WTC11 (cell line): ENCODE measurements around the gene HELZ. TPM values are rescaled to one million over a fixed set of nuclear protein-coding genes. Genes with fewer than 3 reads are reported as not detected.

Experiments
- ATAC-seq: fragments of 200-7000 bp; cut with Tn5 transposase; 2 replicates; pipeline ENCODE4 v1.10.0; 2021; ENCODE audit warnings: mild to moderate bottlenecking, moderate library complexity
- CTCF ChIA-PET: fragments of 300-600 bp; sonication (Branson Sonifier 250); formaldehyde crosslinking; loops from one replicate; lab custom pipeline; 2021; ENCODE audit warnings: antibody characterized with exemption; lab: Charles Lee
- POLR2A ChIA-PET: fragments of 350-600 bp; sonication (Branson Sonifier 250); formaldehyde crosslinking; loops from one replicate; lab custom pipeline; 2021; ENCODE audit warnings: antibody characterized with exemption; lab: Charles Lee
- DNase-seq: peaks from one replicate; pipeline ENCODE4 v3.0.0; 2021; ENCODE audit warnings: low spot score
- H3K27ac Mint-ChIP-seq: 2 replicates; pipeline ENCODE4 v1.8.0; 2021; ENCODE audit warnings: mixed read lengths
- H3K27me3 Mint-ChIP-seq: 2 replicates; pipeline ENCODE4 v1.8.0; 2021; ENCODE audit warnings: low read depth, mild to moderate bottlenecking, moderate library complexity, mixed read lengths
- H3K36me3 Mint-ChIP-seq: 2 replicates; pipeline ENCODE4 v1.8.0; 2021; ENCODE audit warnings: mixed read lengths
- H3K4me1 Mint-ChIP-seq: 2 replicates; pipeline ENCODE4 v1.8.0; 2022; ENCODE audit warnings: mixed read lengths
- H3K4me3 Mint-ChIP-seq: 2 replicates; pipeline ENCODE4 v1.8.0; 2021; ENCODE audit warnings: mild to moderate bottlenecking, moderate library complexity, mixed read lengths
- H3K9me3 Mint-ChIP-seq: 2 replicates; pipeline ENCODE4 v1.8.0; 2021; ENCODE audit warnings: mixed read lengths
- ARID4B ChIP-seq: sonication (generic); formaldehyde crosslinking; IDR thresholded peaks from 2 replicates; pipeline ENCODE4 v1.8.0; 2023; ENCODE audit warnings: missing genetic modification reagents, mild to moderate bottlenecking, borderline replicate concordance
- ESRRA ChIP-seq: sonication (generic); formaldehyde crosslinking; IDR thresholded peaks from 2 replicates; pipeline ENCODE4 v1.8.1; 2022; ENCODE audit warnings: mild to moderate bottlenecking, missing genetic modification reagents, borderline replicate concordance
- FOXJ3 ChIP-seq: sonication (generic); formaldehyde crosslinking; IDR thresholded peaks from 2 replicates; pipeline ENCODE4 v1.9.0; 2021; ENCODE audit warnings: missing genetic modification reagents, mild to moderate bottlenecking, borderline replicate concordance
- FOXP1 ChIP-seq: sonication (generic); formaldehyde crosslinking; IDR thresholded peaks from 2 replicates; pipeline ENCODE4 v1.8.0; 2022; ENCODE audit warnings: missing genetic modification reagents, mild to moderate bottlenecking, moderate library complexity, borderline replicate concordance
- GABPB1 ChIP-seq: sonication (generic); formaldehyde crosslinking; IDR thresholded peaks from 2 replicates; pipeline ENCODE4 v1.8.1; 2023; ENCODE audit warnings: mild to moderate bottlenecking, missing genetic modification reagents
- GTF2I ChIP-seq: fragments of 250-450 bp; sonication (Bioruptor Pico); conservative IDR thresholded peaks from 2 replicates; pipeline ENCODE4 v1.4.0; 2021; ENCODE audit warnings: mild to moderate bottlenecking
- JAZF1 ChIP-seq: fragments of 250-450 bp; sonication (Bioruptor Pico); IDR thresholded peaks from 2 replicates; pipeline ENCODE4 v1.9.0; 2021; ENCODE audit warnings: moderate library complexity, mild to moderate bottlenecking, inconsistent platforms
- MXD4 ChIP-seq: fragments of 250-450 bp; sonication (Bioruptor Pico); IDR thresholded peaks from 2 replicates; pipeline ENCODE4 v1.8.0; 2021; ENCODE audit warnings: mild to moderate bottlenecking, moderate library complexity, borderline replicate concordance
- NFYB ChIP-seq: sonication (generic); formaldehyde crosslinking; conservative IDR thresholded peaks from 2 replicates; pipeline ENCODE4 v1.8.0; 2022; ENCODE audit warnings: low read depth, missing genetic modification reagents
- NR3C1 ChIP-seq: sonication (generic); formaldehyde crosslinking; conservative IDR thresholded peaks from 2 replicates; pipeline ENCODE4 v1.8.1; 2023; ENCODE audit warnings: low read depth, mild to moderate bottlenecking, missing genetic modification reagents
- PRRX2 ChIP-seq: fragments of 250-450 bp; sonication (Bioruptor Pico); IDR thresholded peaks from 2 replicates; pipeline ENCODE4 v1.8.0; 2021; ENCODE audit warnings: mild to moderate bottlenecking
- SOX15 ChIP-seq: fragments of 250-450 bp; sonication (Bioruptor Pico); IDR thresholded peaks from 2 replicates; pipeline ENCODE4 v1.9.0; 2021; ENCODE audit warnings: mild to moderate bottlenecking
- TP53 ChIP-seq: sonication (generic); formaldehyde crosslinking; IDR thresholded peaks from 2 replicates; pipeline ENCODE4 v1.8.1; 2023; ENCODE audit warnings: mild to moderate bottlenecking, missing genetic modification reagents
- ZBTB21 ChIP-seq: sonication (generic); formaldehyde crosslinking; IDR thresholded peaks from 2 replicates; pipeline ENCODE4 v1.8.1; 2023; ENCODE audit warnings: mild to moderate bottlenecking, missing genetic modification reagents, borderline replicate concordance
- ZNF219 ChIP-seq: sonication (generic); formaldehyde crosslinking; IDR thresholded peaks from 2 replicates; pipeline ENCODE4 v1.8.0; 2023; ENCODE audit warnings: missing genetic modification reagents, mild to moderate bottlenecking, borderline replicate concordance
- ZNF281 ChIP-seq: sonication (generic); formaldehyde crosslinking; IDR thresholded peaks from 2 replicates; pipeline ENCODE4 v1.8.0; 2023; ENCODE audit warnings: mild to moderate bottlenecking, missing genetic modification reagents
- ZNF423 ChIP-seq: fragments of 250-450 bp; sonication (Bioruptor Pico); IDR thresholded peaks from 2 replicates; pipeline ENCODE4 v2.1.2; 2022; ENCODE audit warnings: mild to moderate bottlenecking, moderate library complexity
- ZNF671 ChIP-seq: fragments of 250-450 bp; sonication (Bioruptor Pico); IDR thresholded peaks from 2 replicates; pipeline ENCODE4 v1.8.0; 2021; ENCODE audit warnings: mild to moderate bottlenecking
- total RNA-seq: library from RNA; stranded (reverse); gene quantifications from 3 replicates; pipeline ENCODE4 v1.2.3, GENCODE V29; 2021
- TF ChIP-seq, protein P1 (sequence below): sonication (generic); formaldehyde crosslinking; IDR thresholded peaks from 2 replicates; pipeline ENCODE4 v1.8.1; 2022; ENCODE audit warnings: mild to moderate bottlenecking, missing genetic modification reagents, moderate library complexity, borderline replicate concordance
- TF ChIP-seq, protein P2 (sequence below): sonication (generic); formaldehyde crosslinking; IDR thresholded peaks from 2 replicates; pipeline ENCODE4 v1.8.0; 2022; ENCODE audit warnings: mild to moderate bottlenecking, missing genetic modification reagents
- TF ChIP-seq, protein P3 (sequence below): sonication (generic); formaldehyde crosslinking; IDR thresholded peaks from 2 replicates; pipeline ENCODE4 v1.8.1; 2022; ENCODE audit warnings: low read depth, mild to moderate bottlenecking, moderate library complexity, missing genetic modification reagents, borderline replicate concordance
- TF ChIP-seq, protein P4 (sequence below): fragments of 200-600 bp; IDR thresholded peaks from 2 replicates; pipeline ENCODE4 v1.8.0; 2022; ENCODE audit warnings: antibody characterized with exemption

HELZ gene
- total RNA-seq, 1 experiment from 2014 or later: 49.1 TPM

DNA sequence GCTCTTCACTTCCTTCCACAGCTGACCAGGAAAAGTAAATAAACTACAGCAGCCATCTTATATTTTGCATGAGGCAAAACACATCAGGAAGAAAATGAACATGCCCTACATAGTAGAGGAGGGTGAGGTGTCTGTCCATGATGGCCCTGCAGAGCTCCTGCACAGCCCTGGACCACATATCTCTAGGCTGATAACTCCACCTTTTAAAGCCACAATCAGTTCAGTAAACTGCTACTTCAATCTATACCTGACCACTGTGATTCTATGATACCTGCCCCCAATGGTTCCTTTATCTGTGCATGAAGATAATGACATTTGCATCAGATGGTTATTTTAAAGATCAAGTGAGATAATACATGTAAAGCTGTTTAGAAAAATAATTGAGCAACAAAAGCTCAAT lies 82.2 kb downstream of the HELZ start:
- POLR2A ChIA-PET: no interaction called here
- Mint-ChIP-seq H3K27me3 (no peaks in the 10 kb centered on the region), H3K36me3 (peaks cover 25% of the 10 kb centered on the region), H3K27ac (no peak overlapping the region), H3K4me3 (no peak overlapping the region), H3K4me1 (no peaks in the 10 kb centered on the region)
- DNase-seq: no peak
- ATAC-seq: no peak
- CTCF ChIA-PET: no interaction called here
- TF ChIP-seq JAZF1 (CRISPR knock-in tag) (no peak), SOX15 (CRISPR knock-in tag) (no peak), NFYB (CRISPR knock-in tag) (no peak)
- TF ChIP-seq, all 79 proteins: peak for 0
- no peaks in the 10 kb centered on the region for H3K9me3 Mint-ChIP-seq

GRCh38 chr17:67161573-67161972 lies 83.4 kb downstream of the HELZ start:
- ATAC-seq (no peak), DNase-seq (no peak)
- ChIA-PET CTCF (no interaction called here), POLR2A (no interaction called here)
- H3K36me3 Mint-ChIP-seq: peaks cover 27% of the 10 kb centered on the region
- H3K27ac Mint-ChIP-seq: no peak overlapping the region
- H3K27me3 Mint-ChIP-seq: no peaks in the 10 kb centered on the region
- H3K9me3 Mint-ChIP-seq: no peaks in the 10 kb centered on the region; the same call in 1 of the 2 replicates
- no peak for TF ChIP-seq GABPB1 (CRISPR knock-in tag)
- no peak for TF ChIP-seq FOXJ3
- no peak for TF ChIP-seq ARID4B (CRISPR knock-in tag)
- TF ChIP-seq ZNF281 (CRISPR knock-in tag): no peak
- no peak for TF ChIP-seq ESRRA (CRISPR knock-in tag)
- no peak for TF ChIP-seq NR3C1 (CRISPR knock-in tag)
- no peak for TF ChIP-seq ZNF219 (CRISPR knock-in tag)
- no peak for TF ChIP-seq PRRX2 (CRISPR knock-in tag)
- TF ChIP-seq ZNF671 (CRISPR knock-in tag): no peak
- TF ChIP-seq, protein P1, sequence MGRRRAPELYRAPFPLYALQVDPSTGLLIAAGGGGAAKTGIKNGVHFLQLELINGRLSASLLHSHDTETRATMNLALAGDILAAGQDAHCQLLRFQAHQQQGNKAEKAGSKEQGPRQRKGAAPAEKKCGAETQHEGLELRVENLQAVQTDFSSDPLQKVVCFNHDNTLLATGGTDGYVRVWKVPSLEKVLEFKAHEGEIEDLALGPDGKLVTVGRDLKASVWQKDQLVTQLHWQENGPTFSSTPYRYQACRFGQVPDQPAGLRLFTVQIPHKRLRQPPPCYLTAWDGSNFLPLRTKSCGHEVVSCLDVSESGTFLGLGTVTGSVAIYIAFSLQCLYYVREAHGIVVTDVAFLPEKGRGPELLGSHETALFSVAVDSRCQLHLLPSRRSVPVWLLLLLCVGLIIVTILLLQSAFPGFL (CRISPR knock-in tag): no peak
- TF ChIP-seq, protein P2, sequence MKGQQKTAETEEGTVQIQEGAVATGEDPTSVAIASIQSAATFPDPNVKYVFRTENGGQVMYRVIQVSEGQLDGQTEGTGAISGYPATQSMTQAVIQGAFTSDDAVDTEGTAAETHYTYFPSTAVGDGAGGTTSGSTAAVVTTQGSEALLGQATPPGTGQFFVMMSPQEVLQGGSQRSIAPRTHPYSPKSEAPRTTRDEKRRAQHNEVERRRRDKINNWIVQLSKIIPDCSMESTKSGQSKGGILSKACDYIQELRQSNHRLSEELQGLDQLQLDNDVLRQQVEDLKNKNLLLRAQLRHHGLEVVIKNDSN (CRISPR knock-in tag): no peak
- H3K4me3 Mint-ChIP-seq: no peak overlapping the region
- H3K4me1 Mint-ChIP-seq: peaks cover 5% of the 10 kb centered on the region

- ChIA-PET CTCF (interaction anchor here (0.7 to 0.8 kb wide), 2 partner anchors 21 to 112 kb away, joined by 3 to 4 read pairs; no protein-coding TSS in a partner anchor), POLR2A (no interaction called here)
- TF ChIP-seq, protein P3, sequence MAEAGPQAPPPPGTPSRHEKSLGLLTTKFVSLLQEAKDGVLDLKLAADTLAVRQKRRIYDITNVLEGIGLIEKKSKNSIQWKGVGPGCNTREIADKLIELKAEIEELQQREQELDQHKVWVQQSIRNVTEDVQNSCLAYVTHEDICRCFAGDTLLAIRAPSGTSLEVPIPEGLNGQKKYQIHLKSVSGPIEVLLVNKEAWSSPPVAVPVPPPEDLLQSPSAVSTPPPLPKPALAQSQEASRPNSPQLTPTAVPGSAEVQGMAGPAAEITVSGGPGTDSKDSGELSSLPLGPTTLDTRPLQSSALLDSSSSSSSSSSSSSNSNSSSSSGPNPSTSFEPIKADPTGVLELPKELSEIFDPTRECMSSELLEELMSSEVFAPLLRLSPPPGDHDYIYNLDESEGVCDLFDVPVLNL (CRISPR knock-in tag): no peak
- TF ChIP-seq FOXP1 (CRISPR knock-in tag) (no peak), MXD4 (CRISPR knock-in tag) (no peak), TP53 (CRISPR knock-in tag) (no peak), ZNF423 (no peak), ZBTB21 (CRISPR knock-in tag) (no peak), GTF2I (CRISPR knock-in tag) (no peak)
- TF ChIP-seq, protein P4, sequence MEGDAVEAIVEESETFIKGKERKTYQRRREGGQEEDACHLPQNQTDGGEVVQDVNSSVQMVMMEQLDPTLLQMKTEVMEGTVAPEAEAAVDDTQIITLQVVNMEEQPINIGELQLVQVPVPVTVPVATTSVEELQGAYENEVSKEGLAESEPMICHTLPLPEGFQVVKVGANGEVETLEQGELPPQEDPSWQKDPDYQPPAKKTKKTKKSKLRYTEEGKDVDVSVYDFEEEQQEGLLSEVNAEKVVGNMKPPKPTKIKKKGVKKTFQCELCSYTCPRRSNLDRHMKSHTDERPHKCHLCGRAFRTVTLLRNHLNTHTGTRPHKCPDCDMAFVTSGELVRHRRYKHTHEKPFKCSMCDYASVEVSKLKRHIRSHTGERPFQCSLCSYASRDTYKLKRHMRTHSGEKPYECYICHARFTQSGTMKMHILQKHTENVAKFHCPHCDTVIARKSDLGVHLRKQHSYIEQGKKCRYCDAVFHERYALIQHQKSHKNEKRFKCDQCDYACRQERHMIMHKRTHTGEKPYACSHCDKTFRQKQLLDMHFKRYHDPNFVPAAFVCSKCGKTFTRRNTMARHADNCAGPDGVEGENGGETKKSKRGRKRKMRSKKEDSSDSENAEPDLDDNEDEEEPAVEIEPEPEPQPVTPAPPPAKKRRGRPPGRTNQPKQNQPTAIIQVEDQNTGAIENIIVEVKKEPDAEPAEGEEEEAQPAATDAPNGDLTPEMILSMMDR: no peak
These were observed 84.2 kb downstream of the HELZ start for GRCh38 chr17:67160791-67161190.

More at GRCh38 chr17:67160791-67161190, 84.2 kb downstream of the HELZ start:
- DNase-seq (no peak), ATAC-seq (no peak)
- Mint-ChIP-seq H3K36me3 (peaks cover 27% of the 10 kb centered on the region), H3K27me3 (no peaks in the 10 kb centered on the region), H3K4me1 (peaks cover 9% of the 10 kb centered on the region), H3K9me3 (no peaks in the 10 kb centered on the region; the same call in 1 of the 2 replicates), H3K4me3 (no peak overlapping the region), H3K27ac (0 out of 2 replicates have a peak overlapping the region, but pooled peaks have one; percentile 4)
